Keratinocyte (primary cell): ENCODE data around the gene ADAM22. TPM values are rescaled to one million over a fixed set of nuclear protein-coding genes. Genes with fewer than 3 reads are reported as not detected.

Experiments used
- DNase-seq: peaks from one replicate; pipeline ENCODE4 v3.0.0-alpha.2; 2011; ENCODE audit warnings: low read depth, missing footprints, low spot score
- FAIRE-seq: peaks from 2 replicates; lab custom pipeline; 2011; peaks lifted over from hg19 to GRCh38; lab: Jason Lieb, UNC
- H2AFZ ChIP-seq: 2 replicates; pipeline ENCODE4 v1.6.0; 2012; ENCODE audit warnings: low read length, control low read depth, inconsistent platforms; ENCODE audit not compliant: control insufficient read depth
- H3K27ac ChIP-seq: 2 replicates; pipeline ENCODE4 v1.5.1; 2011; ENCODE audit warnings: low read length; ENCODE audit not compliant: control insufficient read depth, insufficient read depth
- H3K27me3 ChIP-seq: 3 replicates; pipeline ENCODE4 v1.6.0; 2011; ENCODE audit warnings: low read length; ENCODE audit not compliant: control insufficient read depth, insufficient read depth; ENCODE audit errors: extremely low read depth
- H3K36me3 ChIP-seq, 2 experiments: 2 replicates in 1 of 2; 3 replicates in 1 of 2; pipeline ENCODE4 v1.5.1; 2011; ENCODE audit warnings: low read length in 2 of 2, mild to moderate bottlenecking in 1 of 2; ENCODE audit not compliant: control insufficient read depth in 2 of 2, insufficient read depth in 2 of 2; ENCODE audit errors: extremely low read depth in 1 of 2
- H3K4me1 ChIP-seq: 3 replicates; pipeline ENCODE4 v1.5.1; 2011; ENCODE audit warnings: low read length; ENCODE audit not compliant: control insufficient read depth, insufficient read depth; ENCODE audit errors: extremely low read depth
- H3K4me2 ChIP-seq: 3 replicates; pipeline ENCODE4 v1.6.0; 2011; ENCODE audit warnings: low read depth, low read length; ENCODE audit not compliant: control insufficient read depth, insufficient read depth; ENCODE audit errors: extremely low read depth
- H3K4me3 ChIP-seq, 3 experiments: fragments of 200-600 bp in 1 of 3; sonication (generic) in 1 of 3; 2 replicates in 2 of 3; 3 replicates in 1 of 3; pipeline ENCODE4 v1.5.1; 2011 to 2016; ENCODE audit warnings: low read length in 3 of 3, mild to moderate bottlenecking in 3 of 3, control low read depth in 2 of 3, inconsistent platforms in 1 of 3, low read depth in 1 of 3, mixed read lengths in 1 of 3, mixed run types in 1 of 3, moderate library complexity in 1 of 3; ENCODE audit not compliant: control insufficient read depth in 2 of 3, insufficient read depth in 2 of 3; ENCODE audit errors: extremely low read depth in 1 of 3
- H3K79me2 ChIP-seq: 2 replicates; pipeline ENCODE4 v1.6.0; 2012; ENCODE audit warnings: low read length; ENCODE audit not compliant: control insufficient read depth, insufficient read depth
- H3K9ac ChIP-seq: 3 replicates; pipeline ENCODE4 v1.6.0; 2011; ENCODE audit warnings: low read length; ENCODE audit not compliant: control insufficient read depth, insufficient read depth; ENCODE audit errors: extremely low read depth
- H3K9me1 ChIP-seq: 3 replicates; pipeline ENCODE4 v1.6.0; 2011; ENCODE audit warnings: low read length; ENCODE audit not compliant: control insufficient read depth, insufficient read depth; ENCODE audit errors: extremely low read depth
- H3K9me3 ChIP-seq: 2 replicates; pipeline ENCODE4 v1.5.1; 2012; ENCODE audit warnings: low read depth, low read length; ENCODE audit not compliant: control insufficient read depth
- H4K20me1 ChIP-seq: 3 replicates; pipeline ENCODE4 v1.6.0; 2011; ENCODE audit warnings: low read length; ENCODE audit not compliant: control insufficient read depth, insufficient read depth; ENCODE audit errors: extremely low read depth
- EZH2 ChIP-seq: IDR thresholded peaks from one replicate; pipeline ENCODE4 v1.6.1; 2012; ENCODE audit warnings: inconsistent platforms, mild to moderate bottlenecking, low read length, moderate library complexity
- dilution Hi-C: fragments of 300-500 bp; cut with MboI; formaldehyde crosslinking; loops from one replicate; pipeline ENCODE4 v1.7.0; 2020; ENCODE audit warnings: low sequenced_read_pairs; ENCODE audit not compliant: extremely low pct_ligation_motif_present
- polyA plus RNA-seq, 5 experiments: library from polyadenylated mRNA; depleted of rRNA in 3 of 5; stranded (reverse) in 3 of 5; stranded (forward) in 1 of 5; unstranded in 1 of 5; fragments of >200 nt; gene quantifications; 1 replicate in 1 of 5; 2 replicates in 3 of 5; 3 replicates in 1 of 5; pipeline versions ENCODE4 v1.2.1 to v1.2.3, GENCODE V29; 2011 to 2012; ENCODE audit warnings: missing spikeins in 2 of 5, low read depth in 1 of 5, low replicate concordance in 1 of 5
- TF ChIP-seq, protein P1 (sequence below), 3 experiments: IDR thresholded peaks in 1 of 3; conservative IDR thresholded peaks in 1 of 3; optimal IDR thresholded peaks in 1 of 3; 2 replicates in 2 of 3; 3 replicates in 1 of 3; pipeline versions ENCODE3 to v1.5.1; 2011; ENCODE audit warnings: low read length in 3 of 3, mild to moderate bottlenecking in 3 of 3, moderate library complexity in 2 of 3, control low read depth in 1 of 3, inconsistent platforms in 1 of 3; ENCODE audit not compliant: insufficient read depth in 2 of 3; ENCODE audit errors: extremely low read depth in 1 of 3

The ADAM22 gene
- polyA plus RNA-seq, 1 donor (not counting 4 experiments of a cell fraction or from before 2014, with no cell fraction given) = 0.07 TPM

DNA sequence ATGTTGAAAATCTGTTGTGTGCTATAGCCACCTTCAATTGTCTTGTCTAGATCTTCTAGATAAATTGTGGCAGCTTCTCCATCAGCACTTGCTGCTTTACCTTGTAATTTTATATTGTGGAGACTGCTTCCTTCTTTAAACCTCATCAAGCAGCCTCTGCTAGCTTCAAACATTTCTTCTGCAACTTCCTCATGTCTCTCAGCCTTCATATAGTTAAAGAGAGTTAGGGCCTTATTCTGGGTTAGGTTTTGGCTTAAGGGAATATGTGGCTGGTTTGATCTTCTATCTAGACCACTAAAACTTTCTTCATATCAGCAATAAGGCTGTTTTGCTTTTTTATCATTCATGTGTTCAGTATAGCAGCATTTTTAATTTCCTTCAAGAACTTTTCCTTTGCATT lies 128.2 kb downstream of the ADAM22 start:
- H3K27me3 ChIP-seq = no peaks in the 10 kb centered on the region
- H3K9ac ChIP-seq = no peak overlapping the region
- FAIRE-seq = no peak
- H3K27ac ChIP-seq = no peak overlapping the region
- H3K9me3 ChIP-seq = no peaks in the 10 kb centered on the region
- H3K36me3 ChIP-seq = no peaks in the 10 kb centered on the region
- dilution Hi-C loops = no loop called here
- H2AFZ ChIP-seq = no peak overlapping the region
- no peak overlapping the region for H3K4me2 ChIP-seq
- H3K4me1 ChIP-seq = no peaks in the 10 kb centered on the region
- H3K79me2 ChIP-seq = no peaks in the 10 kb centered on the region
- no peaks in the 10 kb centered on the region for H3K9me1 ChIP-seq
- DNase-seq = no peak
- TF ChIP-seq, protein P1, sequence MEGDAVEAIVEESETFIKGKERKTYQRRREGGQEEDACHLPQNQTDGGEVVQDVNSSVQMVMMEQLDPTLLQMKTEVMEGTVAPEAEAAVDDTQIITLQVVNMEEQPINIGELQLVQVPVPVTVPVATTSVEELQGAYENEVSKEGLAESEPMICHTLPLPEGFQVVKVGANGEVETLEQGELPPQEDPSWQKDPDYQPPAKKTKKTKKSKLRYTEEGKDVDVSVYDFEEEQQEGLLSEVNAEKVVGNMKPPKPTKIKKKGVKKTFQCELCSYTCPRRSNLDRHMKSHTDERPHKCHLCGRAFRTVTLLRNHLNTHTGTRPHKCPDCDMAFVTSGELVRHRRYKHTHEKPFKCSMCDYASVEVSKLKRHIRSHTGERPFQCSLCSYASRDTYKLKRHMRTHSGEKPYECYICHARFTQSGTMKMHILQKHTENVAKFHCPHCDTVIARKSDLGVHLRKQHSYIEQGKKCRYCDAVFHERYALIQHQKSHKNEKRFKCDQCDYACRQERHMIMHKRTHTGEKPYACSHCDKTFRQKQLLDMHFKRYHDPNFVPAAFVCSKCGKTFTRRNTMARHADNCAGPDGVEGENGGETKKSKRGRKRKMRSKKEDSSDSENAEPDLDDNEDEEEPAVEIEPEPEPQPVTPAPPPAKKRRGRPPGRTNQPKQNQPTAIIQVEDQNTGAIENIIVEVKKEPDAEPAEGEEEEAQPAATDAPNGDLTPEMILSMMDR (optimal IDR thresholded peaks at IDR 0.05 in 1 of 3, IDR thresholded peaks at IDR 0.05 in 1 of 3, conservative IDR thresholded peaks at IDR 0.05 in 1 of 3; ENCODE audit: extremely low read depth in 1 of 3, insufficient read depth in 2 of 3, low read length in 3 of 3) = no peak
- no peak for TF ChIP-seq EZH2
- H4K20me1 ChIP-seq = no peaks in the 10 kb centered on the region
- H3K4me3 ChIP-seq = no peak overlapping the region

DNA sequence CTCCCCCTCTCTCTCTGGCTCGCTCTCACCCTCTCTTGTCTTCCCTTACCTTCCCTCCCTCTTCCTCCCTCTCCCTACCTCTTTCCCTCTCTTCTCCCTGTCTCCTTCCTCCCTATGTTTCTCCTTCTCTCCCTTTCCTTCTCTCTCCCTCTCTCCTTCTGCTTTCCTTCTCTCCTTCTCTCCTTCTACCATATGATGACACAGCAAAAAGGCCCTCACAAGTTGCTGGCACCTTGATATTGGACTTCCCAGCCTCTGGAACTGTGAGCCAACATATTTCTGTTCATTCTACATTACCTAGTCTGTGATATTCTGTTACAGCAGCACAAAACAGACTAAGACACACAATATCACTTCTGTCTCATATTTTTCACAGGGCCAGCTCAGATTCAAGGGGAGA lies 135.0 kb downstream of the ADAM22 start:
- TF ChIP-seq, protein P1 (optimal IDR thresholded peaks at IDR 0.05 in 1 of 3, IDR thresholded peaks at IDR 0.05 in 1 of 3, conservative IDR thresholded peaks at IDR 0.05 in 1 of 3; ENCODE audit: extremely low read depth in 1 of 3, insufficient read depth in 2 of 3, low read length in 3 of 3) = no peak
- no peak for TF ChIP-seq EZH2
- no peaks in the 10 kb centered on the region for H3K4me1 ChIP-seq
- H3K27ac ChIP-seq = no peak overlapping the region
- no peaks in the 10 kb centered on the region for H3K79me2 ChIP-seq
- H3K9me3 ChIP-seq = no peaks in the 10 kb centered on the region
- no peaks in the 10 kb centered on the region for H3K27me3 ChIP-seq
- no peaks in the 10 kb centered on the region for H3K36me3 ChIP-seq
- no peak overlapping the region for H3K9ac ChIP-seq
- no peak overlapping the region for H2AFZ ChIP-seq
- H3K4me2 ChIP-seq = no peak overlapping the region
- H3K9me1 ChIP-seq = no peaks in the 10 kb centered on the region
- dilution Hi-C loops = loop anchor here (5.0 kb wide), 1 partner anchor 37 kb away; no protein-coding TSS in a partner anchor
- no peak overlapping the region for H3K4me3 ChIP-seq
- H4K20me1 ChIP-seq = no peaks in the 10 kb centered on the region
- FAIRE-seq (no peak), DNase-seq (no peak)
